Stimulated activated CD8-positive, alpha-beta memory T cell treated with anti-CD3 and anti-CD28 coated beads, Interleukin-15, amount 100 ng/mL, for 24 hours (primary cell): Measurements from ENCODE around the gene CABCOCO1.

Experiments used
- DNase-seq: peaks from one replicate; pipeline ENCODE4 v3.0.0-alpha.2; 2020; ENCODE audit warnings: low read depth

The CABCOCO1 gene

DNA sequence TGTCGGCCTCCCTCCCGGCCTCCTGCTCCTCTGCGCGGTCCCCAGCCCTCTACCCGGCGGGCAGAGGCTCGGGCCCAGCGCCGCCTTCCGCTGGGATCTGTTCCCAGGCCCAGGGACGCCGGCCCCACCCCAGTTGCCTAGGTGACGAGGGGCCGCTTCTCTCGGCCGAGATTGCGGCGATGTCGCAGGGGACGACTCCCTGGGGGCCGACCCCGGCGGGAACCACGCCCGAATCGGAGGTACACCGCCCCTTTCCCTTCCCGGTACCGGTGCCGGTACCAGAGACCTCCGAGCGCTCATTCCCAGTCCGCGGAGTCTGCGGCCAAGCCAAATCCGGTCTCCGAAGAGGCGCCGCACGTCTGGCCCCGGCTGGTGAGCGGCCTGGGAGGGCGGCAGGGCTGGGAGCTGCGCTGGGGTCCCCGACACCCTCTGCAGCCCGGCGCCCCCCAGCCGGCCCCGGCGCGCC is at the start of gene CABCOCO1:
Gene CABCOCO1, plus strand, starts transcription at position 136 of the 466 bp plus-strand sequence. Its CDS starts 44 bp downstream, at position 180.
- DNase-seq: no peak

DNA sequence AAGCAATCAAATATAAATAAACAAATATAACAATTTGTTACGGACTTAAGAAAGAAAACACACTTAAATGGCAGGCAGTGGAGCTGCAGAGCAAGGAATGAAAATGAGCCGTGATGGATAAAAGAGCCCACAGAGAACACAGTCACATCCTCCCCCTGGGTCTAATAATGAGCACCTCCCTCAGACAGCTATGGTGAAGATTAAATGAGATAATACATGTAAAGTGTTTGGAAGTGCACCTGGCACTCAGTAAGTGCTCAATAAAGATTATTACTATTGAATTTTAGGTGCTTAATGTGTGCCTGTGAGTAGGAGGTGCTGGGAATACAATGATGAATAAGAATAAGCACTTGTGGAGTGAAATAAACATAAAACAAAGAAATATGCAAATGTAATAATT is 49.1 kb upstream of the CABCOCO1 start:
- no peak for DNase-seq

DNA sequence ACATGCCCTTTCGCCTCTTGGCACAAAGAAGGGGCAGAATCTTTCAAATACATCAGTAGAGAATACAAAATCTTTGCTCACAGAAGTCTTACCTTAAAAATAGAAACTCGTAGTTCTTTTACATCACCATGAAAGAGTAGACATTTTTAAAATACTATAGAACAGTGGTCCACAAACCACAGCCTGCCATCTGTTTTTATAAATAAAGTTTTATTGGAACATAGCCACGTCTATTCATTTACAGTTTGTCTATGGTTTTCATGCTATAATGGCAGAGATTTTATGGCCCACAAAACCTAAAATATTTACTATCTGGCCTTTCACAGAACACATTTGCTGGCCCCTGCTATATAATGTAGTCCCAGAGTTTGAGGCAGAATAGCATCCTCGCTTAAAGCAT is 46.1 kb upstream of the CABCOCO1 start:
- no peak for DNase-seq

DNA sequence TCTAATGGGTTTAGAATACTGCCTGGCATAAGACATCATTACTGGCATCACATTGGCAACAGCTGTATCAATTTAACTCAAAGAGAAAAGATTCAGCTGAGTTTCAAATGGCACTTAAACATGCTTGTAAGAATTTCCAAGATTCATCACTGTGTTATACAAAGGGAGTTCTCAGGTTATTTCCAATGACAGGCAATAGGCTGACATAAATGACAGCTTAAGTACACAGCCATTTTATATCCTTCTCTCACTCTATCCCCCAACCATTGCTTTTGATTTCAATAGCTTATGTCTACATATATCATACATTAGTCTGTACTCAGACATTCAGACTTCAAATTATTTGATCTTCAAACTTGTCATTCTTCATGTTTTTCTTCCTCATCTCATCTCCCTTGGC is 45.5 kb upstream of the CABCOCO1 start:
- no peak for DNase-seq

DNA sequence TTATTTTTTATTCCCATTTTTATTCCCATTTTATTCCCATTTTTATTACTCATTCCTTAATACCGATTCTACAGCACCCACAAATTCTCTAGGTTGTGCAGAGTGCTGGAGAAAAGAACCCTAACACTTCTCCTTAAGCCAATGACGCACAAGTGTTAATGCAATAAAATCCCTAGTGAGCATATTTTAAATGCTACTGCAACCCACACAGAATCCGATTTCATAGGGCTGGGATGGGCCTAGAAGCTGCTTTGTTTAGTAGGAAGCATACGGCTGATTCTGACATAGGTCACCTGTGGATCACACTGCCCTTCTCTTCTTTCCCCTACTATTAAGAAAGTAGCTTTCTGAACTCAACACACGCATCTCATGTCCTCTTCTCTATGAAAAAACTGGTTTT is 45.1 kb upstream of the CABCOCO1 start:
- no peak for DNase-seq

GRCh38 chr10:61618388-61618961 is 44.3 kb upstream of the CABCOCO1 start:
- no peak for DNase-seq

DNA sequence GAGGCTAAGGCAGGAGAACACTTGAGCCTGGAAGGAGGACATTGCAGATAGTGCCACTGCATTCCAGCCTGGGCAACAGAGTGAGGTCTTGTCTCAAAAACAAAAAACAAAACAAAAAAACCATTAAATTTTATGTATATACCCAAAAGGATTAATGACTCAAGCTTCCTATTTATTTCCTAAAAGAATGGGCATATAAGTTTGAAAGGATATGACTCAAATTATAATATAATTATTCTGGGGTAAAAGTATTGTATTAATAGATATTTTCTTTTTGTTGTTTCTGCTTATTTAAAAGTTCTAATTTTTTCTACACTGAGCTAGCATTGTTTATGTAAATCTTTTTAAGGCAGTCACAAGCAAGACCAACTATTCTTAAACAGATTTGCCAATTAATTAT is 42.2 kb upstream of the CABCOCO1 start:
- DNase-seq: no peak

DNA sequence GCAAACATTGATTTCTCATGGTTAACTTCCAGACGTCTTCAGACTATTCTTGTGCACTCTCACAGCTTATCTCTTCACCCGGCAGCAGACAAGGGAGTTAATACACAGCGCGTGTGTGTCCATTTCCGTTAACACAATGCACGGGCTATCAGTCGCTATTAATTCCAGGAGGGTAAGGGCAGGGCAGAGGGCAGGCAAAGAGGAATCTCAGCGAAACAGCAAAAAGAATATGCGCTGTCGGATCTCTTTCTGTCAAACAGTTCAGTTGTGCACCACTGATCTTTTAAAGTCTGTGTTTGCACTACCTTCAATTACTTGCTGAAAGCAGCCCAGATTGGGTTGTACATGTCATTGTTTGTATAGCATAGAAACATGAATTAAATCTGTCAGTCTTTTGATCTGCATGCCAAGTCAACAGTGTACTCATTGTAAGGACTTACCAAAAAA is 41.1 kb upstream of the CABCOCO1 start:
- no peak for DNase-seq

GRCh38 chr10:61623161-61623560 is 39.6 kb upstream of the CABCOCO1 start:
- no peak for DNase-seq

GRCh38 chr10:61626209-61626608 is 36.5 kb upstream of the CABCOCO1 start:
- DNase-seq: no peak

DNA sequence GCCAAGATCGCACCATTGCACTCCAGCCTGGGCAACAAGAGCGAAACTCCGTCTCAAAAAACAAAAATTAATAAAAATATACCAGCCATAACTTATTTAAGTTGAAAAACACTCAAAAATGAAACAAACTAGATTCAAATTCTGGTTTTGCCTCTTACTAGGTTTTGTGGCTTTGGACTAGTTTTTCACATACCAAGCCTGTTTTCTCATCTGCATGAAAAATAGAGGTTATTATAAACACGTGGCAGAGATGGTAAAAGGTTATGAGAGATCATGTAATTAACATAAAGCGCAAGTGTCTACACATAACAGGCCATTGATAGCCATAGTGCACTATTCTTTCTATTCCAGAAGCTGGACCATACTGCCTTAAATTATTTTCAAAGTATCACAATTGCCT is 35.5 kb upstream of the CABCOCO1 start:
- no peak for DNase-seq

DNA sequence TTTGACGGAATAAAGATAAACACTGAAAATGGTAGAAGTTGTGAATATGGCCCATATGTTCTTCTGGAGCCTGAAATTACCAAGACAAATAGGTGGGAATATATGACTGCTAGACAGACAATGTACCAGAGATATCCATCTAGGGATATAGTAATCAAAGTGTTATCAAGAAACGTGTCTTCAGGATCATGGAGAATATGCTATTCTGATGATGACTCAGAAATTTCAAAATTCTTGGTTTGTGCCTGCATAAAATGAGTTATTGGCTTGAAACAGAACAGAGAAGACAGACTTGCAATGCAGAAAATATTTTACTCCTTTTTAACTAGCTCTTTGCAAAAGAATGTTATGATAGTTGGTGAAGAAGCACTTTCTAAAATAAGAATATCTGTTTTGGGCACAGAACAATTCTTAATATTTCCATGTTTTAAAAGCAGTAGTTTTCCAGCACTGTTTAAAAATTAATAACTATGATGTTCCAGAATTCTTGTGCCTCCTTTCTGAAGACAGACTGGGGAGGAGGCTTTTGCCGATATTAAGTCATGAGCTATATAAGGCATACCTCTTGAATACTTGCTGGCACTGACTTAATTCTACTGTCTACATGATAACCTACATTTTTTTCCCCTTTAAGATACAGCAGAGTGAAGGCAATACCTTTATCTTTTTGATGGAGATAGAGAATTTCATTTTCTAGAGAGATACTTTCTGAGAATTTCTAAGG is 34.4 kb upstream of the CABCOCO1 start:
- DNase-seq: no peak

DNA sequence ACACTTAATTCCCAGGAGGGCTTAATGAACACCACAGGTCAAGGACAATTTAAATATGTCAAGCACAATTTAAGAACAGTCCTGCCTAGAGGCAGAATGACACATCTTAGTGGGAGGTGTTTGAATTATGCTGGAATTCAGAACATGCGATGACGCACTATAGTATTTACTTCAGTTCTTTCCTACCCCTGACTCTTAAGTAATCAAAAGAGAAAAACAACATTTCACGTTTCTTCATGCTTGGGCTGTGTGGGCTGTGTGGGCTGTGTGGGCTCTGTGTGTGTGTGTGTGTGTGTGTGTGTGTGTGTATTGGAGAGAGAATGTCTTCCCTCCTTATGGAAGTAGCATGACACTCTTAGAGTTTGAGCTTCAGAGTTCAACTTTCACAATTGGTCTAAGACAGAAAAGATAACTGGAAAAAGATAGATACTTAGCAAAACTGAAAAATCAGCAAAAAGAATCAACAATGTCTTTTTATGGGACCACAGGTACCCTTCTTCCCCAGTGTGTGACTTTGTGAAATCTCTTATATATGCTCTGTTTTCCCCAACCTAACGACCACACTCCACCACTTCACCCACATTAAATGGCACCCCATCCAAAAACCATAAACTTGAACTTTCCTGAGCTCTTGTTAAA is 33.7 kb upstream of the CABCOCO1 start:
- DNase-seq: no peak

- no peak for DNase-seq
Measured at GRCh38 chr10:61629576-61629975, 33.2 kb upstream of the CABCOCO1 start.

- no peak for DNase-seq
Measured at GRCh38 chr10:61632057-61632670, 30.6 kb upstream of the CABCOCO1 start.

GRCh38 chr10:61633665-61634064 is 29.1 kb upstream of the CABCOCO1 start:
- DNase-seq: no peak

- no peak for DNase-seq
Measured at GRCh38 chr10:61634746-61635145, 28.0 kb upstream of the CABCOCO1 start.

DNA sequence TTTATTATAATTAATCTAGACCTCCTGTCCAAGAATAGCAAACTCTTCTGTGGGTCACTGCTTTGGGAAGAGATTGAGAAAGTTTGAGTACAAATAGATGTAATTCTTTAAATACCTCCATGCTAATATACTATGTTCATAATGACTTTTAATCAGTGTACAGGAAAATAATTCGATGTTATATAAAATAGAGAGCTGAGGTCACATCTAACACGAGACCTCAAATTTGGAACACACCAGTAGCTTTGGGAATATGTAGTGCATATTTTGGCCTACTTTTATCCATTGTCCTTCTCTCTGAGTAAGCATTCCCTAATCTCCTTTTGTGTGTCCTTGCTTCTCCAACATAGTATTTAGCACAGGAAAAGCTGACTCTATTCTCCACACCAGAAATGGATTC is 27.3 kb upstream of the CABCOCO1 start:
- DNase-seq: no peak

DNA sequence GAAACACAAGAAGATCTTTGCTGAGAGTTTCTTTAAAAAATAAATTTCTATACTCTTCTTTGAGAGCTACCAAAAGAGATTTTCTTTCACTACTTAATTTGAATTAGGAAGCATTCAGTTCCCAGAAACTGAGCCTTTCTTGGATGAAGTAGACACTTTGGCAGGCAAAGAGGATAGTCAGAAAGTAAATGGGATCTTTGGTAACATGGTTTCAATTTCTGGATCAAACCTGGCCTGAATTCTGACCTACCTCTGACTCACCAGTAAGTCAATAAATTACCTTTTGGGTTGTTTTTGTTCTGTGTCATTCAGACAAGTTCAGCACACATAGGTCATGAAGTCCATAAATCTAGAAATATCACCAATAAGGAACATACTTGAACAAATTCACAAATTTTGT is 26.8 kb upstream of the CABCOCO1 start:
- no peak for DNase-seq

DNA sequence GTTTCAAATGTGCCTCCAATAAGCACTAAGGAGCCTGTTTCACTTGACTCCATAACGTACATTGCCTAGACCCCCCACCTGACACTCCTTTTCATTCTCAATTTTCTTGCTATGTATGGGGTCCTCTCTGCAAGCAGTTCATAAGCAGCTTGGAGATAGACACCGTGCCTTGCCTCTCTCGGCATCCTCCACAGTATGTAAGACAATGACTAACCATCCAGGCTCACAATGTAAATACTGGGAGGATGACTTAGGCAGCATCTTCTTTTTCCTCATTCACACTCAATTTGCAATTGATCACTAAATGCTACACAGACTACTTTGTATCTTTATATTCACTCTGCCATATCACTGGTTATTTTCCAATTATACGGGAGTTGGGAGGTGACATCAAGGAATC is 22.8 kb upstream of the CABCOCO1 start:
- DNase-seq: no peak

DNA sequence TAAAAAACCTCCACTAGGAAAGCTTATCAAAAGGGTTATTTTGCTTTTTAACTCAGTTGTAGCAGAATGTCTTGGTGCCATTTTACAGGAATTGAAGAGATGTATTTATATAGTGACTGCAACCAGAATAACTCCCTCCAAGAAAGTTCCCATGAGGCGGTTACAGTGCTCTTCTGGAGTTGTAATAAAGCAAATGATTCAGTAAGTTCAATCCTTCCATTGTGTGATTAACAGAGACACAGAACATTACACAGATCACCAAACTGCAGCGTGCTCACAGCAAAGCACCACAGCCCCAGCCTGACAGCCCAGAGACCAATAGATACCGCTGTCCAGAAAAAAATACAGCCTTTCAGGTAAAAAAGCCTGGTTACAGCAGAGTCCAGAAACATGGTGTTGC is 21.9 kb upstream of the CABCOCO1 start:
- no peak for DNase-seq

- no peak for DNase-seq
Measured at GRCh38 chr10:61642150-61642571, 20.6 kb upstream of the CABCOCO1 start.

GRCh38 chr10:61642676-61643075 is 20.1 kb upstream of the CABCOCO1 start:
- DNase-seq: no peak
